Testis (tissue), 3 donors: Measurements from ENCODE around the gene MAML2. TPM values are rescaled to one million over a fixed set of nuclear protein-coding genes. Genes with fewer than 3 reads are reported as not detected.

Experiments used
- DNase-seq: peaks from one replicate; pipeline ENCODE4 v3.0.0-alpha.2; 2019
- H3K27ac ChIP-seq, 2 donors: fragments of 200-600 bp; sonication (generic); one replicate each; pipeline ENCODE4 v1.5.1; 2019
- H3K27me3 ChIP-seq: fragments of 200-600 bp; sonication (generic); one replicate; pipeline ENCODE4 v1.5.1; 2019
- H3K36me3 ChIP-seq: fragments of 200-600 bp; sonication (generic); one replicate; pipeline ENCODE4 v1.5.1; 2017; ENCODE audit warnings: low read depth; ENCODE audit errors: missing control alignments
- H3K4me1 ChIP-seq: fragments of 200-600 bp; sonication (generic); one replicate; pipeline ENCODE4 v1.5.1; 2019
- H3K4me3 ChIP-seq, 2 donors: fragments of 200-600 bp; sonication (generic); one replicate each; pipeline ENCODE4 v1.5.1; 2017 to 2019
- H3K9me3 ChIP-seq: fragments of 200-600 bp; sonication (generic); one replicate; pipeline ENCODE4 v1.5.1; 2017
- POLR2A ChIP-seq: fragments of 450-650 bp; IDR thresholded peaks from one replicate; pipeline ENCODE4 v1.6.1; 2017; ENCODE audit warnings: antibody characterized with exemption, mild to moderate bottlenecking, moderate library complexity
- WGBS, 2 donors: methylation state at CpG; one replicate each; pipeline ENCODE4 v1.1.5; 2018; 5-methylcytosine and 5-hydroxymethylcytosine counted together
- intact Hi-C: fragments of 100-400 bp; cut with DNase I; formaldehyde crosslinking; loops from one replicate; pipeline ENCODE4 v1.15.1; 2023; ENCODE audit warnings: low total_unique reads
- polyA plus RNA-seq: library from polyadenylated mRNA; stranded (reverse); fragments of 350-450 nt; fragmentation: Illumina TruSeq; extraction: RNeasy Lipid Tissue Mini Kit (QIAGEN cat#74804); gene quantifications from one replicate; pipeline ENCODE4 v1.2.3, GENCODE V29; 2014; ENCODE audit warnings: low read depth, low replicate concordance; ENCODE audit not compliant: insufficient read depth
- total RNA-seq, 2 donors: library from RNA; depleted of rRNA; stranded (reverse); fragments of >200 nt; gene quantifications; one replicate each; pipeline ENCODE4 v1.2.3, GENCODE V29; 2016
- TF ChIP-seq, protein P1 (sequence below), 3 experiments: fragments of 450-650 bp in 2 of 3; fragments of 200-600 bp in 1 of 3; sonication (generic) in 1 of 3; IDR thresholded peaks; one replicate each; pipeline ENCODE4 v1.5.1; 2016 to 2019; ENCODE audit warnings: antibody characterized with exemption in 3 of 3, mild to moderate bottlenecking in 2 of 3, moderate library complexity in 1 of 3

MAML2 gene
- total and polyA plus RNA-seq, 3 donors from 2014 or later = 5.1 to 23.6 (median 17.6) TPM

DNA sequence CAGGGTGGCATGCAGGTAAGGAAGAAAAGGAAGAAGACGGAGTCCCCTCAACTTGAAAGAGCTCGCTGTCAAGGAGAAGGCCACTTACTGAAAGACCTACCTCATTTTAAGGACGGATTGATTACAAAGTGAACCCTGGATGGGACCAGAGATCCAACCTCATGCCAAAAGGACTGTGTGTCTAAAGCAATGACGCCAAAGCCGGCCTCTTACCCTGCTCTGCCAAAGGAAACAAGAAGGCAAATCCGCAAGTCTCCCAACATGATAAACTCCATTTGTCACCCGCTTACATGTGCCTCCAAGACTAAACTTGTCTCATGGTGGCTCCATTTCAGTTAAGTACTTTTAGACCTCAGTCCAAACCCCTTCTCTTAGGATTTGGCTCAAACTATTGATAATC is 270.4 kb downstream of the MAML2 start:
- Histone ChIP-seq H3K4me3 (no peak overlapping the region), H3K36me3 (no peaks in the 10 kb centered on the region), H3K27me3 (no peaks in the 10 kb centered on the region), H3K9me3 (no peaks in the 10 kb centered on the region), H3K27ac (no peak overlapping the region), H3K4me1 (no peaks in the 10 kb centered on the region)
- no peak for DNase-seq
- TF ChIP-seq, protein P1, sequence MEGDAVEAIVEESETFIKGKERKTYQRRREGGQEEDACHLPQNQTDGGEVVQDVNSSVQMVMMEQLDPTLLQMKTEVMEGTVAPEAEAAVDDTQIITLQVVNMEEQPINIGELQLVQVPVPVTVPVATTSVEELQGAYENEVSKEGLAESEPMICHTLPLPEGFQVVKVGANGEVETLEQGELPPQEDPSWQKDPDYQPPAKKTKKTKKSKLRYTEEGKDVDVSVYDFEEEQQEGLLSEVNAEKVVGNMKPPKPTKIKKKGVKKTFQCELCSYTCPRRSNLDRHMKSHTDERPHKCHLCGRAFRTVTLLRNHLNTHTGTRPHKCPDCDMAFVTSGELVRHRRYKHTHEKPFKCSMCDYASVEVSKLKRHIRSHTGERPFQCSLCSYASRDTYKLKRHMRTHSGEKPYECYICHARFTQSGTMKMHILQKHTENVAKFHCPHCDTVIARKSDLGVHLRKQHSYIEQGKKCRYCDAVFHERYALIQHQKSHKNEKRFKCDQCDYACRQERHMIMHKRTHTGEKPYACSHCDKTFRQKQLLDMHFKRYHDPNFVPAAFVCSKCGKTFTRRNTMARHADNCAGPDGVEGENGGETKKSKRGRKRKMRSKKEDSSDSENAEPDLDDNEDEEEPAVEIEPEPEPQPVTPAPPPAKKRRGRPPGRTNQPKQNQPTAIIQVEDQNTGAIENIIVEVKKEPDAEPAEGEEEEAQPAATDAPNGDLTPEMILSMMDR (IDR thresholded peaks at IDR 0.05) = no peak
- TF ChIP-seq POLR2A = no peak
- intact Hi-C loops = no loop called here
- 75 to 88% methylated on average over 7 of the region's 7 CpGs for WGBS, 2 donors

DNA sequence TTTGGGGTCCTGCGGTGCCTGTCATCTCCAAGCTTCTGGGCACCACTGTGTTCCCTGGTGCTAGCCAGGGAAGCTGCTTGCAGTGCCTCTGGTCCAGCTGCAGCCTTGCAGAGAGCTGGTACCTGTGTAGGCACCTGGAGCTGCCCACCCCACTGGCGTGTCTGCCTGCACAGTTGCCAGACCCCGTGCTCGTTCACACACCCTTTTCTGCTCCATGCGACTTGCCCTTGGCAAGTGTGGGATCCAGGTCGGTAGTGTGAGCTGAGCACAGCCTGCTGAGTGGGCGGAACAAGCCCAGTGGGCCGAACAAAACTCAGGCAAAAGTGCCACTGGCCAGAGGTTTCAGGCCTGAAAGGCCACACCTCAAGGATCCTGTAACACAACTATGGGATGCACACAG is 272.5 kb downstream of the MAML2 start:
- intact Hi-C loops = no loop called here
- DNase-seq = no peak
- 76 to 84% methylated on average over 5 to 8 of the region's 8 CpGs for WGBS, 2 donors

DNA sequence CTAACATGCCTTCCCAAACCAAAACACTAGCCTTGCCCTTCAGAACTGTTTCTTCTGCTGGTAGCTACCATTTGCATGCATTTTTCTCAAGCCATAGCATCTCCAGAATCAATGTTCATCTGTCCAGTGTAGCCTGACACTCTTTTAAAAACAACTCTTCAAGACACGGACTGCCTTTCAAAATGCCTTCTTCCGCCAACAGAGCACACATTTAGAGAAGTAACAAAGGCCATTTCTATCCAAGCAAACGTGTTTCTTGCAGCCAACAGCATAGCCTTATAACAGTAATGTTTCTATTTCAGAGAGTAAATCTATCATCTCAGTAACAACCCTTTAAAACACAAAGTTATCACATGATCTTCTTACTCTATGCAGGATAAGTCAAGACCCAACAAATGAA is 275.8 kb downstream of the MAML2 start:
- no peak for DNase-seq
- WGBS, 2 donors = 90% methylated on average over 3 of the region's 3 CpGs
- Histone ChIP-seq H3K27me3 (no peaks in the 10 kb centered on the region), H3K36me3 (no peaks in the 10 kb centered on the region), H3K9me3 (no peaks in the 10 kb centered on the region), H3K4me1 (no peaks in the 10 kb centered on the region), H3K4me3 (no peak overlapping the region), H3K27ac (no peak overlapping the region)
- intact Hi-C loops = no loop called here
- TF ChIP-seq, protein P1 (IDR thresholded peaks at IDR 0.05) = no peak
- TF ChIP-seq POLR2A = no peak

More for the DNA sequence above, 272.5 kb downstream of the MAML2 start:
- no peaks in the 10 kb centered on the region for H3K4me1 ChIP-seq
- TF ChIP-seq POLR2A = no peak
- TF ChIP-seq, protein P1 (IDR thresholded peaks at IDR 0.05) = no peak
- H3K9me3 ChIP-seq = no peaks in the 10 kb centered on the region
- H3K27ac ChIP-seq = no peak overlapping the region
- H3K36me3 ChIP-seq = no peaks in the 10 kb centered on the region
- H3K27me3 ChIP-seq = no peaks in the 10 kb centered on the region
- no peak overlapping the region for H3K4me3 ChIP-seq

DNA sequence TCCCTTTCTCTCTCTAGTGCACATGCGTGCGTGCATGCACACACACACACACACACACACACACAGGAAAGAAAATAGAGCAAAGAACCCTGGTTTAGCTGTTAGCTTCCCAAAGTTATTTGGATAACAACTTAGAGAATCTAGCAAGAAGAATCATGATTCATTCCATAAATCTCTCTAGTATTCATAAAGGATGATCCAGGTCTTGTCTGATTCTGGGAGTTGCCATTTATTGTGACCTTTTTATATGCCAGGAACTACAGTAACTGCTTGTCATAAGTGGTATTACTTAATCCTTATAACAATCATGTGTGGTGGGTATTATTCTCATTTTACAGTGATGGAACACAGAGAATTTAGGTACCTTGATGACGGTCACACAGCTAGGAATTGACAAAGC is 277.6 kb downstream of the MAML2 start:
- no peak for TF ChIP-seq POLR2A
- TF ChIP-seq, protein P1 (IDR thresholded peaks at IDR 0.05) = no peak
- Histone ChIP-seq H3K4me3 (no peak overlapping the region), H3K27me3 (no peaks in the 10 kb centered on the region), H3K36me3 (no peaks in the 10 kb centered on the region), H3K27ac (no peak overlapping the region), H3K9me3 (no peaks in the 10 kb centered on the region), H3K4me1 (no peaks in the 10 kb centered on the region)
- intact Hi-C loops = no loop called here
- WGBS, 2 donors = 84 to 98% methylated on average over 3 of the region's 3 CpGs
- DNase-seq = no peak

DNA sequence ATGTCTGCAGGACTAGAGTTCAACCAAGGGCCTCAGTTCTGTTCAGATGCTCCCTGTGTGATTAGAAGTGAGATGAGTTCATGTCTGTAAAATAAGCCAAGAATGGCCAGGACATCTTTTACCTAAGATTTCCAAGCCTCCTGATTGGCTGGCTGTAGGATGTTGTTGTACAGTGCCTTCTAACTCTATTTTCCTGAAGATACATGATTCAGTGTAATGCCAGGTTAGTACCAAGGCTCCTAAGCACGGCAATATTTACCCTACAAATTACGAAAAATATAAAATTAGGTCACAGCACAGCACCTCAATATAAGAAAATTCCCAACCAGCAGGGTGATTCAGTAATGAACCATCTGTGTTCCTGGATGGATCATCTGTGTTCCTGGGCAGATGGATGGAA is 279.1 kb downstream of the MAML2 start:
- DNase-seq = no peak
- no peak overlapping the region for H3K4me3 ChIP-seq
- H3K9me3 ChIP-seq = no peaks in the 10 kb centered on the region
- no peak for TF ChIP-seq POLR2A
- TF ChIP-seq, protein P1 (IDR thresholded peaks at IDR 0.05) = no peak
- H3K36me3 ChIP-seq = no peaks in the 10 kb centered on the region
- intact Hi-C loops = no loop called here
- no peak overlapping the region for H3K27ac ChIP-seq
- WGBS, 2 donors = 93 to 95% methylated on average over 2 of the region's 2 CpGs
- no peaks in the 10 kb centered on the region for H3K4me1 ChIP-seq
- H3K27me3 ChIP-seq = no peaks in the 10 kb centered on the region
